Measurements from ENCODE around the gene LRRC9.

- no peak for TF ChIP-seq CTCF (CRISPR knock-in tag; IDR thresholded peaks at IDR 0.05)
- TF ChIP-seq ZNF101 (CRISPR knock-in tag; IDR thresholded peaks at IDR 0.05; ENCODE audit: borderline replicate concordance, low read depth), result no peak
- TF ChIP-seq ZKSCAN8 (CRISPR knock-in tag; IDR thresholded peaks at IDR 0.05; ENCODE audit: borderline replicate concordance), result no peak
- no peak for TF ChIP-seq TAF1 (CRISPR knock-in tag; IDR thresholded peaks at IDR 0.05)
- TF ChIP-seq GATA4 (IDR thresholded peaks at IDR 0.05; ENCODE audit: borderline replicate concordance, low read depth), result no peak
- no peak for TF ChIP-seq ZNF225 (CRISPR knock-in tag; IDR thresholded peaks at IDR 0.05)
- TF ChIP-seq RBM39 (IDR thresholded peaks at IDR 0.05; ENCODE audit: low read depth, low read length, poor library complexity, severe bottlenecking), result no peak
- no peak for TF ChIP-seq RAD21 (CRISPR knock-in tag; IDR thresholded peaks at IDR 0.05)
- no peak for TF ChIP-seq ETS1 (CRISPR knock-in tag; IDR thresholded peaks at IDR 0.05)
- TF ChIP-seq ZBTB26 (CRISPR knock-in tag; IDR thresholded peaks at IDR 0.05; ENCODE audit: borderline replicate concordance), result no peak
- no peak for TF ChIP-seq YY1 (IDR thresholded peaks at IDR 0.05; ENCODE audit: insufficient read depth, insufficient replicate concordance, low read depth, low read length)
- TF ChIP-seq ZNF362 (CRISPR knock-in tag; IDR thresholded peaks at IDR 0.05; ENCODE audit: borderline replicate concordance), result no peak
- TF ChIP-seq PHF8 (CRISPR knock-in tag; IDR thresholded peaks at IDR 0.05), result no peak
Measured at GRCh38 chr14:60097974-60098373, 178.0 kb downstream of the LRRC9 start.

Data from HepG2 (cell line).